ENCODE measurements around the gene NRG2. TPM values are rescaled to one million over a fixed set of nuclear protein-coding genes. Genes with fewer than 3 reads are reported as not detected.

Gene NRG2
- polyA plus RNA-seq, 3 donors, result 0.01 TPM; not detected in 2

- Mint-ChIP-seq H3K36me3 (no peaks in the 10 kb centered on the region), H3K27ac (no peak overlapping the region), H3K9me3 (peaks cover 0 to 2% (median 0%) of the 10 kb centered on the region in 7 donors), H3K4me1 (no peaks in the 10 kb centered on the region), H3K27me3 (ENCODE audit: low read depth in 3 of 3) (peaks cover 18 to 28% (median 25%) of the 10 kb centered on the region in 3 donors), H3K4me3 (no peak overlapping the region)
- Histone ChIP-seq H3K4me2 (replicated peaks; ENCODE audit: extremely low read depth, low read length, poor library complexity, severe bottlenecking) (no peak overlapping the region), H2AFZ (ENCODE audit: insufficient read depth, low read depth, low read length, poor library complexity, severe bottlenecking) (no peak overlapping the region), H3K27me3 (ENCODE audit: control insufficient read depth in 2 of 2, insufficient read depth in 2 of 2, low read length in 2 of 2) (peaks cover 0 to 10% of the 10 kb centered on the region in 2 donors), H3K36me3 (replicated peaks in 1 of 2; ENCODE audit: control insufficient read depth in 1 of 2, insufficient read depth in 2 of 2, low read length in 2 of 2) (no peaks in the 10 kb centered on the region), H4K20me1 (ENCODE audit: insufficient read depth, low read length) (no peaks in the 10 kb centered on the region), H3K79me2 (ENCODE audit: insufficient read depth, low read length) (no peaks in the 10 kb centered on the region), H3K9me3 (replicated peaks in 1 of 2; ENCODE audit: control insufficient read depth in 1 of 2, insufficient read depth in 1 of 2, low read length in 2 of 2) (no peaks in the 10 kb centered on the region), H3K4me1 (ENCODE audit: control insufficient read depth in 1 of 2, insufficient read depth in 2 of 2, low read length in 2 of 2) (no peaks in the 10 kb centered on the region), H3K9ac (ENCODE audit: insufficient read depth, low read length, poor library complexity, severe bottlenecking) (no peak overlapping the region), H3K27ac (ENCODE audit: low read depth in 1 of 2, low read length in 2 of 2) (no peak overlapping the region), H3K4me3 (replicated peaks in 1 of 3; ENCODE audit: low read depth in 2 of 3, low read length in 3 of 3) (no peak overlapping the region)
- no peak for TF ChIP-seq CTCF (IDR thresholded peaks at IDR 0.05)
- intact Hi-C loops (cut with micrococcal nuclease), result no loop called here
- whole genome bisulfite sequencing (ENCODE audit: insufficient coverage), result 92% methylated on average over 1 of the region's 2 CpGs
- no peak for DNase-seq
These were observed 147.5 kb downstream of the NRG2 start for GRCh38 chr5:139895647-139896046.

DNA sequence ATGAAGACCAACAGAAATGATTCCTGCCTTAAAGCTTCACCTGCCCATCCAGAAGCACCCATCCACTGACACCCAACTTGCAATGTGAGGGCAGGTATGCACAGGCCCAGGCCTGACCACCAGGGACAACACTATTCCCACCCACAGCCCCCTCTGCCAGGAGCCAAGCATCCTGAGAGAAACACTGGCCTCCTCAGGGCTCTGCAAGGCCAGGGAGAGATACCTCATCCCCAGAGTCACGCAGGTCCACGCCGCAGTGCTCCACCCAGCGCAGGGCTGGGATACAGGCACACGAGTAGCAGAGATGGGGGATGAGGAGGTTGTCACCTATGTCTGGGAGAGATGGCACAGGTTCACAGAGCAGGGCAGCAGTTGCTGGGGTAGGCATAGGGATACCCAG is 148.1 kb downstream of the NRG2 start:
- Histone ChIP-seq H3K4me2 (replicated peaks; ENCODE audit: extremely low read depth, low read length, poor library complexity, severe bottlenecking) (no peak overlapping the region), H4K20me1 (ENCODE audit: insufficient read depth, low read length) (no peaks in the 10 kb centered on the region), H3K4me3 (replicated peaks in 1 of 3; ENCODE audit: low read depth in 2 of 3, low read length in 3 of 3) (no peak overlapping the region), H3K27me3 (ENCODE audit: control insufficient read depth in 2 of 2, insufficient read depth in 2 of 2, low read length in 2 of 2) (peaks cover 0 to 6% of the 10 kb centered on the region in 2 donors), H3K9ac (ENCODE audit: insufficient read depth, low read length, poor library complexity, severe bottlenecking) (no peak overlapping the region), H3K4me1 (ENCODE audit: control insufficient read depth in 1 of 2, insufficient read depth in 2 of 2, low read length in 2 of 2) (no peaks in the 10 kb centered on the region), H3K27ac (ENCODE audit: low read depth in 1 of 2, low read length in 2 of 2) (no peak overlapping the region), H3K9me3 (replicated peaks in 1 of 2; ENCODE audit: control insufficient read depth in 1 of 2, insufficient read depth in 1 of 2, low read length in 2 of 2) (no peaks in the 10 kb centered on the region), H2AFZ (ENCODE audit: insufficient read depth, low read depth, low read length, poor library complexity, severe bottlenecking) (no peak overlapping the region), H3K79me2 (ENCODE audit: insufficient read depth, low read length) (no peaks in the 10 kb centered on the region), H3K36me3 (replicated peaks in 1 of 2; ENCODE audit: control insufficient read depth in 1 of 2, insufficient read depth in 2 of 2, low read length in 2 of 2) (no peaks in the 10 kb centered on the region)
- WGBS (ENCODE audit: insufficient coverage), result 100% methylated on average over 3 of the region's 5 CpGs
- no peak for TF ChIP-seq CTCF (IDR thresholded peaks at IDR 0.05)
- no peaks in the 10 kb centered on the region for H3K4me1 Mint-ChIP-seq
- no peaks in the 10 kb centered on the region for H3K36me3 Mint-ChIP-seq
- peaks cover 0 to 2% (median 0%) of the 10 kb centered on the region in 7 donors for H3K9me3 Mint-ChIP-seq
- intact Hi-C loops (cut with micrococcal nuclease), result no loop called here
- H3K27ac Mint-ChIP-seq, result no peak overlapping the region
- peaks cover 17 to 34% (median 30%) of the 10 kb centered on the region in 3 donors for H3K27me3 Mint-ChIP-seq (ENCODE audit: low read depth in 3 of 3)
- no peak for DNase-seq
- H3K4me3 Mint-ChIP-seq, result no peak overlapping the region
